GM10266 (cell line): Measurements from ENCODE around the gene GIPC1.

Experiments
- DNase-seq: peaks from one replicate; pipeline ENCODE4 v3.0.0; 2012; ENCODE audit errors: extremely low spot score
- TF ChIP-seq, protein P1 (sequence below): IDR thresholded peaks from 2 replicates; pipeline ENCODE4 v1.5.1; 2012; ENCODE audit warnings: mild to moderate bottlenecking, low read depth; ENCODE audit not compliant: control insufficient read depth, insufficient read depth; ENCODE audit errors: missing control alignments

GIPC1 gene

DNA sequence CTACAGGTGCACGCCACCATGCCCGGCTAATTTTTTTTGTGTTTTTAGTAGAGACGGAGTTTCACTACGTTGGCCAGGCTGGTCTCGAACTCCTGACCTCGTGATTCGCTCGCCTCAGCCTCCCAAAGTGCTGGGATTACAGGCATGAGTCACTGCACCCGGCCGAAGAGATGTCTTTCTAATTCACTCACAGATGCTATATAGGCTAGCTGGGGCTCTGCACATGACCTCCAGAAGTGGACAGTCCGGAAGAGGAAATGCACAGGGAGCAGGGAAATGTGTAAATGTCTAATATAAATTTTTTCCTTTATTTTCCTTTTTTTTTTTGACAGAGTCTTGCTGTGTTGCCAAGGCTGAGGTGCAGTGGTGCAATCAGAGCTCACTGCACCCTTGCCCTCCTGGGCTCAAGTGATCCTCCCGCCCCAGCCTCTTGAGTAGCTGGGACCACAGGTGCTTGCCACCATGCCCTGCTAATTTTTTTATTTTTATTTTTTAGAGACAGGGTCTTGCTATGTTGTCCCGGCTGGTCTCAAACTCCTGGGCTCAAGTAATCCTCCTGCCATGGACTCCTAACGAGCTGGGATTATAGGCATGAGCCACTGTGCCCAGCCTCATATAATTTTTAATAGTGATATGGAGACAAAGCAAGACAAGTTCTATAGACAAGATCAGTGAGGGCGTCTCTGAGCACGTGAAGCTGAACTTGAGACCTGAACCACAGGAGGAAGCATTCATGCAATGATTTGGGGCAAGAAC lies 8.4 kb downstream of the GIPC1 start:
- no peak for DNase-seq
- TF ChIP-seq, protein P1, sequence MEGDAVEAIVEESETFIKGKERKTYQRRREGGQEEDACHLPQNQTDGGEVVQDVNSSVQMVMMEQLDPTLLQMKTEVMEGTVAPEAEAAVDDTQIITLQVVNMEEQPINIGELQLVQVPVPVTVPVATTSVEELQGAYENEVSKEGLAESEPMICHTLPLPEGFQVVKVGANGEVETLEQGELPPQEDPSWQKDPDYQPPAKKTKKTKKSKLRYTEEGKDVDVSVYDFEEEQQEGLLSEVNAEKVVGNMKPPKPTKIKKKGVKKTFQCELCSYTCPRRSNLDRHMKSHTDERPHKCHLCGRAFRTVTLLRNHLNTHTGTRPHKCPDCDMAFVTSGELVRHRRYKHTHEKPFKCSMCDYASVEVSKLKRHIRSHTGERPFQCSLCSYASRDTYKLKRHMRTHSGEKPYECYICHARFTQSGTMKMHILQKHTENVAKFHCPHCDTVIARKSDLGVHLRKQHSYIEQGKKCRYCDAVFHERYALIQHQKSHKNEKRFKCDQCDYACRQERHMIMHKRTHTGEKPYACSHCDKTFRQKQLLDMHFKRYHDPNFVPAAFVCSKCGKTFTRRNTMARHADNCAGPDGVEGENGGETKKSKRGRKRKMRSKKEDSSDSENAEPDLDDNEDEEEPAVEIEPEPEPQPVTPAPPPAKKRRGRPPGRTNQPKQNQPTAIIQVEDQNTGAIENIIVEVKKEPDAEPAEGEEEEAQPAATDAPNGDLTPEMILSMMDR: no peak

- TF ChIP-seq, protein P1: no peak
- DNase-seq: no peak
Observed at GRCh38 chr19:14482172-14482941, 13.6 kb downstream of the GIPC1 start.

GRCh38 chr19:14480700-14481079 lies 15.2 kb downstream of the GIPC1 start:
- DNase-seq: peak; percentile 40
- TF ChIP-seq, protein P1: no peak

GRCh38 chr19:14479975-14480699 lies 15.8 kb downstream of the GIPC1 start:
- DNase-seq: peak; percentile 91
- TF ChIP-seq, protein P1: peak; percentile 98

DNA sequence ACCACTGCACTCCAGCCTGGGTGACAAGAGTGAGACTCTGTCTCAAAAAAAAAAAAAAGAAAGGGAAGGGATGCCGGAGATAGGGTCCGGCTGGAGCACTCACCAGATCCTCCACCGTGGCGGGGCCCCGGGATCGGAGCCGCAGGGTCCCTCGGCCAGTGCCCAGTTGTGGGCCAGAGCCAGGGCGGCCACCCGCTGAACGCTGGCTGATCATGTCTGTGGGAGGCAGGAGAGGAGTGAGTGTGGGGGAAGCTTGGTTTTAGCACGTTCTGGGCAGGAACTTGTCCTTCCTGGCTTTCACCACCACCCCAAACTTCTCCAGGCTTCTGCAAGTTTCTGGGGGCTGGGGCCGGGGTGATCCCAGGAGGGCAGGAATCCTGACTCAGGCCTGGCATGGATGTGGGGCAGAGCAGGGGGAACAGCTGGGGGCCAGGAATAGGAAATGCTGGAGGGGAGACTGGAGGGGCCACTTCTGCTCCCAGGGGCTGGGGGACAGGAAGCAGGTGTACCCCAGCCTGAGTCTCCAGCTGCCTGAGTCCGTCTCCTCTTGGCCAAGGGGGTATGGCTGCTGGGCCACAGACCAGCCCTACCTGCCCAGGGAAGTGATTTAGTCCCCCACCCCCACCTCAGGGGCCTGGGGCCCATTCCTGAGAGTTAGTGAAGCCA lies 16.5 kb downstream of the GIPC1 start:
- TF ChIP-seq, protein P1: no peak
- peak; percentile 31 for DNase-seq

DNA sequence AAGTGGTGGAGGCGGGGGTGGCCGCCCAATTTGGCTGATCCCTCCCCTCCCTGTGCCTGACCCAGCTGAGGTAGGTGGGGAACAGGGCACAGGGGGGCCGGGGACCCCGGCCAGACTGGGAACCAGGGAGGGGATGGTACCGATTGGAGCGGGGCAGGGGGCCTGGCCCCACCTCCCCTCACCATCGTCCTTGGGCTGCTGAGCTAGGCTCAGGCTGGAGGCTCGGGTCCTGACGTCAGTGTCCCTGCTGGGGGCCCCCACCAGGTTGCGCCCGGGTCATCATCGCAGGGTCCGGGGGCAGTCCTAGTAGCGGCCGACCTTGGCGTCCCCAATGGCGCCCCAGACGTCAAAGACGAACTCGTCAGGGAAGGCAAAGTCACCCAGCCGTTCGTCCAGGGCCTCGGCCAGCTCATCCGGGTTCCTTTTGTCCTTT lies 17.8 kb downstream of the GIPC1 start:
- TF ChIP-seq, protein P1: no peak

More for the DNA sequence above, 17.8 kb downstream of the GIPC1 start:
- no peak for DNase-seq
